NCI-H2107 treated with DMSO at 0.1 percent for 48 hours (cell line): ENCODE results near the gene ZNF236.

Experiments used
- DNase-seq: peaks from one replicate; lab custom pipeline; 2025; ENCODE audit not compliant: unreplicated experiment; lab: John Stamatoyannopoulos, UW

The ZNF236 gene

GRCh38 chr18:76821356-76821874 lies 942 bp upstream of the ZNF236 start:
- no peak for DNase-seq

GRCh38 chr18:76821875-76822505 lies 367 bp upstream of the ZNF236 start:
- DNase-seq = no peak

GRCh38 chr18:76823161-76823538 lies 793 bp downstream of the ZNF236 start:
- no peak for DNase-seq

- DNase-seq = no peak
Measured at GRCh38 chr18:76823587-76824011, 1.2 kb downstream of the ZNF236 start.

- DNase-seq = no peak
Measured at GRCh38 chr18:76824145-76824676, 1.9 kb downstream of the ZNF236 start.

- no peak for DNase-seq
Measured at GRCh38 chr18:76824754-76825153, 2.4 kb downstream of the ZNF236 start.

- DNase-seq = no peak
Measured at GRCh38 chr18:76827205-76828200, 5.1 kb downstream of the ZNF236 start.

- DNase-seq = no peak
Measured at GRCh38 chr18:76834379-76834778, 12.0 kb downstream of the ZNF236 start.

GRCh38 chr18:76835380-76835779 lies 13.0 kb downstream of the ZNF236 start:
- no peak for DNase-seq

GRCh38 chr18:76837071-76837470 lies 14.7 kb downstream of the ZNF236 start:
- DNase-seq = no peak

- DNase-seq = no peak
Measured at GRCh38 chr18:76838182-76838581, 15.8 kb downstream of the ZNF236 start.

GRCh38 chr18:76839086-76839794 lies 16.9 kb downstream of the ZNF236 start:
- DNase-seq = no peak

GRCh38 chr18:76842837-76843530 lies 20.6 kb downstream of the ZNF236 start:
- DNase-seq = peak; percentile 19

- DNase-seq = no peak
Measured at GRCh38 chr18:76844144-76844543, 21.8 kb downstream of the ZNF236 start.

- DNase-seq = no peak
Measured at GRCh38 chr18:76844742-76845477, 22.6 kb downstream of the ZNF236 start.

- no peak for DNase-seq
Measured at GRCh38 chr18:76846217-76846616, 23.9 kb downstream of the ZNF236 start.

- no peak for DNase-seq
Measured at GRCh38 chr18:76847916-76848315, 25.6 kb downstream of the ZNF236 start.

- DNase-seq = no peak
Measured at GRCh38 chr18:76850112-76850511, 27.8 kb downstream of the ZNF236 start.

GRCh38 chr18:76855594-76855993 lies 33.2 kb downstream of the ZNF236 start:
- no peak for DNase-seq

- DNase-seq = no peak
Measured at GRCh38 chr18:76857476-76857875, 35.1 kb downstream of the ZNF236 start.
